Sigmoid colon (tissue), 4 donors: ENCODE data around the gene HINFP.

Experiments used
- POLR2AphosphoS5 ChIP-seq, 4 donors: sonication (generic); formaldehyde crosslinking; IDR thresholded peaks; one replicate each; pipeline ENCODE4 v1.6.1; 2017; ENCODE audit warnings: antibody characterized with exemption in 4 of 4
- TF ChIP-seq, protein P1 (sequence below), 4 experiments: fragments of 450-650 bp in 3 of 4; fragments of 200-600 bp in 1 of 4; IDR thresholded peaks; one replicate each; pipeline ENCODE4 v1.5.1; 2016 to 2019; ENCODE audit warnings: antibody characterized with exemption in 4 of 4, mild to moderate bottlenecking in 3 of 4, moderate library complexity in 2 of 4

DNA sequence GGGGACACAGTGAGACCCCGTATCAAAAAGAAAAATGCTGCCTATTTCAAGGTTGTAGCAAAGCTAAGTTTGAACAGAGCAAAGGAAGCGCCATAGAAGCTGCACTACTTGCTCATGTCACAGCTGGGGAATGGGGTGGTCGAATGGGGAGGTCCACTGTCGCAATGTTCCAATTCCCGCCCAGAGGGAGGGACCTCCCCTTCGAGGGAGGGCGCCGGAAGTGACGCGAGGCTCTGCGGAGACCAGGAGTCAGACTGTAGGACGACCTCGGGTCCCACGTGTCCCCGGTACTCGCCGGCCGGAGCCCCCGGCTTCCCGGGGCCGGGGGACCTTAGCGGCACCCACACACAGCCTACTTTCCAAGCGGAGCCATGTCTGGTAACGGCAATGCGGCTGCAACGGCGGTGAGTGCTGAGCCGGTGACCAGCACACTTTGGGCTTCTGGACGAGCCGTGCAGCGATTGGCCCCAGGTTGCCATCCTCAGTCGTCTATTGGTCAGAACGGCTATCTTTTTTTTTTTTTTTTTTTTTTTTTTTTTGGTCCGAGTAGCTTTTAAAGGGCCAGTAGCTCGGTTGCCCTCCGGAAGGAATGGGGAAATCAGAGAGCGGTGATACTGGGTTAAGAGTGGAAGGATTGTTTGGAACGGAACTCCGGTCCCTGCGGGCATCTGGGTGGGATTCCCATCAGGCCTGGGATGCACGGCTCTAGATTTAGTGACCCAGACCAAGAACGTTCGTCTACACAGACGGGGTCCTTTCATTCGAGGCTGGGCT, 36.5 kb upstream of the HINFP start, which contains the start of gene HMBS:
- TF ChIP-seq, protein P1, sequence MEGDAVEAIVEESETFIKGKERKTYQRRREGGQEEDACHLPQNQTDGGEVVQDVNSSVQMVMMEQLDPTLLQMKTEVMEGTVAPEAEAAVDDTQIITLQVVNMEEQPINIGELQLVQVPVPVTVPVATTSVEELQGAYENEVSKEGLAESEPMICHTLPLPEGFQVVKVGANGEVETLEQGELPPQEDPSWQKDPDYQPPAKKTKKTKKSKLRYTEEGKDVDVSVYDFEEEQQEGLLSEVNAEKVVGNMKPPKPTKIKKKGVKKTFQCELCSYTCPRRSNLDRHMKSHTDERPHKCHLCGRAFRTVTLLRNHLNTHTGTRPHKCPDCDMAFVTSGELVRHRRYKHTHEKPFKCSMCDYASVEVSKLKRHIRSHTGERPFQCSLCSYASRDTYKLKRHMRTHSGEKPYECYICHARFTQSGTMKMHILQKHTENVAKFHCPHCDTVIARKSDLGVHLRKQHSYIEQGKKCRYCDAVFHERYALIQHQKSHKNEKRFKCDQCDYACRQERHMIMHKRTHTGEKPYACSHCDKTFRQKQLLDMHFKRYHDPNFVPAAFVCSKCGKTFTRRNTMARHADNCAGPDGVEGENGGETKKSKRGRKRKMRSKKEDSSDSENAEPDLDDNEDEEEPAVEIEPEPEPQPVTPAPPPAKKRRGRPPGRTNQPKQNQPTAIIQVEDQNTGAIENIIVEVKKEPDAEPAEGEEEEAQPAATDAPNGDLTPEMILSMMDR (IDR thresholded peaks at IDR 0.05): no peak
- peak; percentile 53 to 83 (median 82) for TF ChIP-seq POLR2AphosphoS5 (IDR thresholded peaks at IDR 0.05)
